Effector memory CD8-positive, alpha-beta T cell (primary cell): ENCODE data around the gene SF3B4.

Experiments used
- ATAC-seq: fragments of 150-1000 bp; cut with Tn5 transposase; replicated peaks from 2 replicates; pipeline ENCODE4 v1.10.0; 2021; ENCODE audit warnings: mild to moderate bottlenecking, moderate library complexity
- DNase-seq, 3 experiments: peaks; one replicate each; pipeline ENCODE4 v3.0.0; 2021
- H3K27ac Mint-ChIP-seq, 2 donors: one replicate each; pipeline ENCODE4 v1.8.0; 2022; ENCODE audit warnings: mild to moderate bottlenecking in 2 of 2, mixed read lengths in 2 of 2, moderate library complexity in 2 of 2
- H3K27me3 Mint-ChIP-seq, 2 donors: one replicate each; pipeline ENCODE4 v1.8.0; 2022; ENCODE audit warnings: mixed read lengths in 2 of 2
- H3K36me3 Mint-ChIP-seq: one replicate; pipeline ENCODE4 v1.8.0; 2022; ENCODE audit warnings: mild to moderate bottlenecking, moderate library complexity, mixed read lengths; ENCODE audit not compliant: insufficient read depth
- H3K4me1 Mint-ChIP-seq, 2 donors: one replicate each; pipeline ENCODE4 v1.8.0; 2022; ENCODE audit warnings: low read depth in 2 of 2, mixed read lengths in 2 of 2
- H3K4me3 Mint-ChIP-seq, 2 donors: one replicate each; pipeline ENCODE4 v1.8.0; 2022; ENCODE audit warnings: mild to moderate bottlenecking in 2 of 2, mixed read lengths in 2 of 2, moderate library complexity in 2 of 2
- H3K9me3 Mint-ChIP-seq, 2 donors: one replicate each; pipeline ENCODE4 v1.8.0; 2022; ENCODE audit warnings: mixed read lengths in 2 of 2

Gene SF3B4

GRCh38 chr1:149927056-149927562 is 494 bp downstream of the SF3B4 start:
- ATAC-seq (no peak), DNase-seq (no peak)
- Mint-ChIP-seq H3K27me3 (peaks cover 13 to 20% of the 10 kb centered on the region in 2 donors), H3K36me3 (peaks cover 56% of the 10 kb centered on the region), H3K4me3 (peak overlapping the region; percentile 89 to 95), H3K9me3 (no peaks in the 10 kb centered on the region), H3K4me1 (peaks cover 37 to 39% of the 10 kb centered on the region in 2 donors), H3K27ac (peak overlapping the region; percentile 95 to 99)

- Mint-ChIP-seq H3K27ac (peak overlapping the region in 1 of 2 donors; percentile 7), H3K36me3 (peaks cover 57% of the 10 kb centered on the region), H3K9me3 (no peaks in the 10 kb centered on the region), H3K4me1 (peaks cover 37 to 39% of the 10 kb centered on the region in 2 donors), H3K27me3 (peaks cover 5 to 11% of the 10 kb centered on the region in 2 donors), H3K4me3 (peak overlapping the region; percentile 89 to 95)
- DNase-seq (no peak), ATAC-seq (no peak)
Observed at GRCh38 chr1:149926296-149926695, 1.3 kb downstream of the SF3B4 start.

- ATAC-seq = no peak
- peak overlapping the region; percentile 89 to 95 for H3K4me3 Mint-ChIP-seq
- H3K27ac Mint-ChIP-seq = peak overlapping the region; percentile 7 to 19
- DNase-seq = no peak
- H3K36me3 Mint-ChIP-seq = peaks cover 57% of the 10 kb centered on the region
- H3K9me3 Mint-ChIP-seq = no peaks in the 10 kb centered on the region
- H3K4me1 Mint-ChIP-seq = peaks cover 36 to 39% of the 10 kb centered on the region in 2 donors
- peaks cover 4 to 6% of the 10 kb centered on the region in 2 donors for H3K27me3 Mint-ChIP-seq
Observed at GRCh38 chr1:149925751-149926150, 1.9 kb downstream of the SF3B4 start.

- peaks cover 0 to 2% of the 10 kb centered on the region in 2 donors for H3K27me3 Mint-ChIP-seq
- H3K36me3 Mint-ChIP-seq = peaks cover 57% of the 10 kb centered on the region
- peak overlapping the region; percentile 89 to 95 for H3K4me3 Mint-ChIP-seq
- peak overlapping the region; percentile 7 to 19 for H3K27ac Mint-ChIP-seq
- DNase-seq (no peak), ATAC-seq (no peak)
- H3K9me3 Mint-ChIP-seq = no peaks in the 10 kb centered on the region
- peaks cover 33 to 39% of the 10 kb centered on the region in 2 donors for H3K4me1 Mint-ChIP-seq
Observed at GRCh38 chr1:149925345-149925744, 2.3 kb downstream of the SF3B4 start.

- H3K27me3 Mint-ChIP-seq = peaks cover 0 to 2% of the 10 kb centered on the region in 2 donors
- ATAC-seq (no peak), DNase-seq (no peak)
- H3K9me3 Mint-ChIP-seq = no peaks in the 10 kb centered on the region
- H3K36me3 Mint-ChIP-seq = peaks cover 57% of the 10 kb centered on the region
- H3K4me3 Mint-ChIP-seq = no peak overlapping the region
- peaks cover 31 to 37% of the 10 kb centered on the region in 2 donors for H3K4me1 Mint-ChIP-seq
- peak overlapping the region; percentile 44 to 89 for H3K27ac Mint-ChIP-seq
Observed at GRCh38 chr1:149923626-149924025, 4.0 kb downstream of the SF3B4 start.

- Mint-ChIP-seq H3K36me3 (peaks cover 7% of the 10 kb centered on the region), H3K27ac (peak within 1 kb of the TSS; percentile 65 to 75), H3K9me3 (no peaks in the 10 kb centered on the region), H3K27me3 (peaks cover 0 to 19% of the 10 kb centered on the region in 2 donors), H3K4me3 (peak within 1 kb of the TSS; percentile 79 to 83), H3K4me1 (peaks cover 17% of the 10 kb centered on the region in 2 donors)
- DNase-seq (no peak), ATAC-seq (peak; percentile 75)
Observed at GRCh38 chr1:149917571-149918144, 9.9 kb downstream of the SF3B4 start, which contains the start of gene SV2A. Gene SV2A, minus strand, starts transcription at chr1:149917844. Its CDS starts 4,004 bp downstream, at chr1:149913840.

GRCh38 chr1:149916898-149917252 is 10.7 kb downstream of the SF3B4 start:
- Mint-ChIP-seq H3K36me3 (no peaks in the 10 kb centered on the region), H3K4me3 (peak overlapping the region; percentile 79 to 83), H3K27me3 (peaks cover 0 to 19% of the 10 kb centered on the region in 2 donors), H3K4me1 (peaks cover 17% of the 10 kb centered on the region in 2 donors), H3K9me3 (no peaks in the 10 kb centered on the region), H3K27ac (peak overlapping the region in 1 of 2 donors; percentile 75)
- peak; percentile 8 for ATAC-seq
- no peak for DNase-seq

GRCh38 chr1:149916193-149916897 is 11.3 kb downstream of the SF3B4 start:
- H3K27me3 Mint-ChIP-seq = peaks cover 0 to 19% of the 10 kb centered on the region in 2 donors
- no peak for ATAC-seq
- peak overlapping the region; percentile 79 to 83 for H3K4me3 Mint-ChIP-seq
- H3K27ac Mint-ChIP-seq = peak overlapping the region; percentile 75 to 82
- DNase-seq = no peak
- no peaks in the 10 kb centered on the region for H3K36me3 Mint-ChIP-seq
- no peaks in the 10 kb centered on the region for H3K9me3 Mint-ChIP-seq
- H3K4me1 Mint-ChIP-seq = peaks cover 17 to 18% of the 10 kb centered on the region in 2 donors

GRCh38 chr1:149915429-149916192 is 12.0 kb downstream of the SF3B4 start:
- peaks cover 0 to 19% of the 10 kb centered on the region in 2 donors for H3K27me3 Mint-ChIP-seq
- no peak for DNase-seq
- H3K4me1 Mint-ChIP-seq = peaks cover 17 to 20% of the 10 kb centered on the region in 2 donors
- peak overlapping the region; percentile 79 to 83 for H3K4me3 Mint-ChIP-seq
- no peaks in the 10 kb centered on the region for H3K36me3 Mint-ChIP-seq
- peak overlapping the region; percentile 75 to 82 for H3K27ac Mint-ChIP-seq
- no peak for ATAC-seq
- no peaks in the 10 kb centered on the region for H3K9me3 Mint-ChIP-seq

- Mint-ChIP-seq H3K36me3 (no peaks in the 10 kb centered on the region), H3K27ac (no peak overlapping the region)
Observed at GRCh38 chr1:149914545-149914944, 13.1 kb downstream of the SF3B4 start.

GRCh38 chr1:149906570-149907075 is 21.0 kb downstream of the SF3B4 start:
- Mint-ChIP-seq H3K27ac (peak overlapping the region in 1 of 2 donors; percentile 35), H3K4me3 (no peak overlapping the region), H3K27me3 (no peaks in the 10 kb centered on the region), H3K4me1 (peaks cover 0 to 11% of the 10 kb centered on the region in 2 donors), H3K36me3 (peaks cover 5% of the 10 kb centered on the region), H3K9me3 (no peaks in the 10 kb centered on the region)
- ATAC-seq (no peak), DNase-seq (no peak)

More at GRCh38 chr1:149914545-149914944, 13.1 kb downstream of the SF3B4 start:
- H3K4me3 Mint-ChIP-seq = no peak overlapping the region
- peaks cover 17 to 20% of the 10 kb centered on the region in 2 donors for H3K4me1 Mint-ChIP-seq
- H3K27me3 Mint-ChIP-seq = peaks cover 0 to 19% of the 10 kb centered on the region in 2 donors
- ATAC-seq = no peak
- DNase-seq = no peak
- no peaks in the 10 kb centered on the region for H3K9me3 Mint-ChIP-seq

- Mint-ChIP-seq H3K9me3 (peaks cover 0 to 4% of the 10 kb centered on the region in 2 donors), H3K4me3 (no peak overlapping the region), H3K36me3 (peaks cover 18% of the 10 kb centered on the region), H3K27me3 (no peaks in the 10 kb centered on the region), H3K27ac (no peak overlapping the region), H3K4me1 (peaks cover 19 to 22% of the 10 kb centered on the region in 2 donors)
- ATAC-seq (no peak), DNase-seq (no peak)
Observed at GRCh38 chr1:149903836-149904491, 23.6 kb downstream of the SF3B4 start.
